GM18508 (cell line): Measurements from ENCODE around the gene TECR.
"Not testable (repeated sequence)": the region's sequence is repeated elsewhere in the genome, so short reads cannot be mapped to it uniquely, and the experiment has no call there.

ENCODE experiments used
- ATAC-seq: cut with Tn5 transposase; IDR thresholded peaks from one replicate; pipeline ENCODE4 v1.9.1; 2021; ENCODE audit warnings: moderate number of reproducible peaks; ENCODE audit not compliant: insufficient read depth, unreplicated experiment

Gene TECR, protein sequence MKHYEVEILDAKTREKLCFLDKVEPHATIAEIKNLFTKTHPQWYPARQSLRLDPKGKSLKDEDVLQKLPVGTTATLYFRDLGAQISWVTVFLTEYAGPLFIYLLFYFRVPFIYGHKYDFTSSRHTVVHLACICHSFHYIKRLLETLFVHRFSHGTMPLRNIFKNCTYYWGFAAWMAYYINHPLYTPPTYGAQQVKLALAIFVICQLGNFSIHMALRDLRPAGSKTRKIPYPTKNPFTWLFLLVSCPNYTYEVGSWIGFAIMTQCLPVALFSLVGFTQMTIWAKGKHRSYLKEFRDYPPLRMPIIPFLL

DNA sequence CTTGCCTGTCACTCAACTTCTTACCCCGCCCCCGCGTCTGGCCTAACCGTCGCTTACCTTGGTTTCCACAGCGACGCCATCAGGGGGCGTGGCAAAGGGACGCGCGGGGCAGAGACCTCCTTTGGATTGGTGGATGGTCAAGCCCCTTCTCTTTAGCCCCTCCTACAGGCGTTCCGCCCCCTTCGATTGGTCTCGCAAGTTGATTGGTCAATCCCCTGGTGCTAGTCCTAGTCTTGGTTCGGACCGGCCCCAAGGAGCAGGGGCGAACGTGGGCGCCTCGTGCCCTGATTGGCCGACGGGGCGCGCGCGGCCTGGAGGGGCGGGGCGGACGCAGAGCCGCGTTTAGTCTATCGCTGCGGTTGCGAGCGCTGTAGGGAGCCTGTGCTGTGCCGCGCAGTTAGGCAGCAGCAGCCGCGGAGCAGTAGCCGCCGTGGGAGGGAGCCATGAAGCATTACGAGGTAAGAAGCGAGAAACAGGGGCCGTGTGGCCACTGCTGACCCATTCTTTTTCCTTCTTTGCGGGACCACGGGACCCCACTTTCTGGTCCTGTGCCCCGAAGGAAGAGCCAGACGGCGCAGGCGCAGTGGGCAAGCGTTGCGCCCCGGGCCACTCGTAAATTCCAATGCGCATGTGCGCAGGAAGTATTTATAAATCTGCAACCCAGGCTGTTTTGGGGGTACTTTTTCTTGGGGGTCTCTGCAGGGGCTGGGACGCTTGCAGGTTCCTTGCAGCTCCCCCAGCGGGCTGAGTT lies at the start of gene TECR:
Gene TECR (plus strand): TSS at position 341 of the 751 bp plus-strand sequence. CDS start 103 bp downstream, at position 444.
- ATAC-seq: peak; percentile 82

DNA sequence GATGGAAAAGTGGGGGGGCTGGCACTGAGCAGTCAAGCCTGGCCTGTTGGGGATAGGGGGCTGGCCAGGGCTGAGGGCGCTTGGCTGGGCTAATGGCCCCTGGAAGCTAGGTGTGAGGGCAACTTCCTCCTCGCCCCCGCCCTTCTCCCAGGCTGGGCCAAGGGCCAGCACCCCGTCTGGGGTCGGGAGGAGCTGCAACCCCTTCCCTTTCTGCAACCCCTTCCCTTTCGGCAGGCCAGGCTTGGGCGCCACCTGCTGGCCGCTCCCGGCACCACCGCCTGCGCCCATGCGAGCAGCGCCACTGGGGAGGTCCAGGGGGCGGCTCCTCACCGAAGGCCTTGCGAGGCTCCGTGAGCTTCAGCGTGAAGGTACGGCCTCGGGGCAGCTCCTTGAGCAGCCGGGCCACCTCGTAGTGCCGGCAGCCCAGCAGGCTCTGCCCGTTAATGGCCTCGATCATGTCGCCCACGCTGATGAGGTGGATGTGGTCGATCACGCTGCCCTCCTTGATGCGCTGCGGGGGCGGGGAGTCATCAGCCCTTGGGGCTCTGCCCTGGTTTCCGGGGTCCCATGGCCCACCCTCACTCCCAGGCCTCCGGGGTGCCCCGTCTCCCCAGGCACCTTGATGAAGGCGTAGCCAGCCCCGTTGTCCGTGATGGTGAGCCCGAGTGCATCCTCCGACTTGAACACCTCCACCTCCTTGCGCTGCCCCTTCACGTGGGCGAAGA lies 49.3 kb upstream of the TECR start:
- ATAC-seq: no peak

GRCh38 chr19:14480700-14481079 lies 48.7 kb upstream of the TECR start:
- no peak for ATAC-seq

DNA sequence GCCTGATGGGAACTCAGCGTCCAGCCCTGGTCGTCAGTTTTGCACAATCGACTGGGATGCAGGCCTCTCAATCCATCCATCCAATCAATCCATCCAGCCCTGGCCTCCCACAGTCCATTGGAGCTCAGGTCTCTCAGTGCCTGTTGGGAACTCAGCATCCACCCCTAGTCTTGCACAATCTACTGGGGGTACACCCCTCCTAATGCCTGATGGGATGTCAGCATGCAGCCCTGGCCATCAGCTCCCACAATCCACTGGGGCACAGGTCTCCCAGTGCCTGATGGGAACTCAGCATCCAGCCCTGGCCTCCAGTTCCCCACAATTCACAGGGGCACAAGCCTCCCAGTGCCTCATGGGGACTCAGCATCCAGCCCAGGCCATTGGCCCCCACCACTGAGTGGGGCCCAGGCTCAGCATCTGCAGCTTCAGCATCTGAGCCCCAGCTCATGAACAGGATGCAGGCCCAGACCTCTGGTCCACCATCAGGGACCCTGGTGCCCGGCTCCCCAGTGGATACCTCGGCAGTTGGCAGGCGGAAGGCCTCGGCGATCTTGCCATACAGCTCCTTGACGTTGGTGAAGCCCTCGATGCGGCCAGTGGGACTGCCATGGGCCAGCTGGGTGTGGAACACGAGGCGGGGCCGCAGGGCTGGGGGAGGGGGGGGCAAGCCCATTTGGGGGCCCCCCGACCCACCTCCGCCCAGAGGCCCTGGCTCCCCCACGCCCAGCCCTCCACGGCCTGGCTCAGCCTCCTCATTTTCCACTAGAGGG lies 47.0 kb upstream of the TECR start:
- no peak for ATAC-seq

DNA sequence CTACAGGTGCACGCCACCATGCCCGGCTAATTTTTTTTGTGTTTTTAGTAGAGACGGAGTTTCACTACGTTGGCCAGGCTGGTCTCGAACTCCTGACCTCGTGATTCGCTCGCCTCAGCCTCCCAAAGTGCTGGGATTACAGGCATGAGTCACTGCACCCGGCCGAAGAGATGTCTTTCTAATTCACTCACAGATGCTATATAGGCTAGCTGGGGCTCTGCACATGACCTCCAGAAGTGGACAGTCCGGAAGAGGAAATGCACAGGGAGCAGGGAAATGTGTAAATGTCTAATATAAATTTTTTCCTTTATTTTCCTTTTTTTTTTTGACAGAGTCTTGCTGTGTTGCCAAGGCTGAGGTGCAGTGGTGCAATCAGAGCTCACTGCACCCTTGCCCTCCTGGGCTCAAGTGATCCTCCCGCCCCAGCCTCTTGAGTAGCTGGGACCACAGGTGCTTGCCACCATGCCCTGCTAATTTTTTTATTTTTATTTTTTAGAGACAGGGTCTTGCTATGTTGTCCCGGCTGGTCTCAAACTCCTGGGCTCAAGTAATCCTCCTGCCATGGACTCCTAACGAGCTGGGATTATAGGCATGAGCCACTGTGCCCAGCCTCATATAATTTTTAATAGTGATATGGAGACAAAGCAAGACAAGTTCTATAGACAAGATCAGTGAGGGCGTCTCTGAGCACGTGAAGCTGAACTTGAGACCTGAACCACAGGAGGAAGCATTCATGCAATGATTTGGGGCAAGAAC lies 41.8 kb upstream of the TECR start:
- no peak for ATAC-seq

GRCh38 chr19:14492756-14493337 lies 36.5 kb upstream of the TECR start:
- no peak for ATAC-seq

GRCh38 chr19:14494411-14494810 lies 35.0 kb upstream of the TECR start:
- ATAC-seq: no peak

- ATAC-seq: no peak
These were observed 34.3 kb upstream of the TECR start for GRCh38 chr19:14494910-14495671.

GRCh38 chr19:14495672-14496028 lies 33.7 kb upstream of the TECR start:
- ATAC-seq: no peak

DNA sequence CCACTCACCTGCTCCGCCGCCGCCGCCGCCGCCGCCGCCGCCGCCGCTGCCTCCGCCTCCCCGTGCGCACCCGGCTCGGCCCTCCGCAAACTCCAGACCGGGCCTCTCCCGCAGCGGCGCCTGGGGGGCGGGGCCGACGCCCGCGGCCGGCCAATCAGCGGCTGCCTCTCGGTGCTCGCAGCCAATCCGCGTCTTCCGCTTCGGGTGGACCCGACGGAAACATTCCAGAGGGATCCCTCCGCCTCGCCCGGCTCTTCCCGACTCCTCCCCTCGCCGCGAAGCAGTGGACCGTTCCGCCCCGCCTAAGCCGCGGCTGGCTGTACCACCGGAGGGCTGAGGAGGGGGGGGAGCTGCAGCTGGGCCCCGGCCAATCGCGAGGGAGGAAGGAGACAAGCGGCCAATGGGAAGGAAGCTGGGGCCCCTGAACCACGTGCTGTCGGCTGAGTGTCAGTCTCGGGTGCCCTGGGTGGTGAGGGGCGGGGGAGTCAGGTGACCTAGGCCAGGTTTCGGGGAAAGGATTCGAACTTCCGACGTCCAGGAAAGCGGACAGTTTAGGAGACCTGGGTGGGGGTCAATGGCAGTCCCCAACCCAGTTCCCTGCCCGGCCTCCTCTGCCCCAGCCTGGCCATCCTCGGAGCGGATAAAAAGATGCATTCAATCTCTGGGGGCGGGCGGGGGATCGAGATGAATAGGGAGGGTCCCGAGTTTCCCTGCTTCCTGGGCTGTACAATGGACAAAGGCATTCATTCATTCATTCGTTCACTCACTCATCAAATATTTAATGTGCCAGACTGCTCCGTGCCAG lies 33.2 kb upstream of the TECR start, which contains the start of gene GIPC1:
Gene GIPC1 (minus strand): TSS at position 99 of the 805 bp plus-strand sequence. CDS start 13,151 bp downstream, outside the sequence.
- no peak for ATAC-seq

DNA sequence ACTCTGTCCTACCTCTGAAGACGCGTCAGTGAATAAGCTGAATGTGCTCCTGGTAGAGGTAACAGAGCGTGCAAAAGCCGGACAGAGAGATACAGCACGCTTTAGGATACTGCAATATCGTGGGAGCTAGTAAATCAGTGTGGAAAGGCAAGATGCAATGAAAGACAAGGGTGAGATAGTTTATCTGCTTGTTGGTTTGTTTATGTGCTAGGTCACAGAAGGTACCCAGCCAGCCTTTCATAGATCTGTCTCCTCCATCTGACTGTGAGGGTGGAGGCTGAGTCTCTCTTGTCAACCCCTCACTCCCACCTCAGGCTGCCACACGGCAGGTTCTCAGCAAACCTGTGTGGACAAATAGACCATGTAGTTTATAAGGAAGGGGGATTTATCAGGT lies 32.6 kb upstream of the TECR start:
- no peak for ATAC-seq

DNA sequence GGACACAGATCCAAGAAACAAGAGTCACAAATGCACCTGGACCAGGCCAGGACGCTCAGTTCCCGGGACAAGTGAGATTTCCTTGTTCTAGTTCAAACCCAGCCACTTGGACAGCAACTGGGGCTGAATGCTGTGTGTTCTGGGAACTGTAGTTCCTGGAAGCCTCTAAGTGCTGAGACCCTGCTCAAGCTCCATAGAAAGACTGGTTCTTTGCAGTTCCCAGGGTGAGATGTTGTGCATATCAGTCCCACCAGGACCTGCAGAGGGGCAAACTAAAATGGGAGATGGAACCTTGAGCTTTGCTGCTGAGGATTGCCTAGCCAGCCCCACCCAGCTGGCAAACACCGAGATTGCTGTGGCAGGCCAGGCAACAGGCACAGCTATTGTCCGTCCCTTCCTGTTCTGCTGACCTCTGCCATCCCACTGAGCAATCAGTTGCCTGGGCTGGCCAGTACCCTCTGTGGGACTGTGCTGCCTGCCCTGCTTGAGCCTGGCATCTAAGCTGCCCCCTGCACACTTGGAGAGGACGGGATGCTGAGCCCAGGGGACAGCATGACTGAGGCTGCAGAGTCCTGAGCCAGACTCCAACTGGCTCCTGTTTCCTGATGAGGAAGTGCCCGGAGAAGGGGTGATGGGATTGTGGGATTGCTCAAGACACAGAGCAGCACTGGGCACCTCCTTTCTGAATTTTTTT lies 32.0 kb upstream of the TECR start:
- no peak for ATAC-seq

DNA sequence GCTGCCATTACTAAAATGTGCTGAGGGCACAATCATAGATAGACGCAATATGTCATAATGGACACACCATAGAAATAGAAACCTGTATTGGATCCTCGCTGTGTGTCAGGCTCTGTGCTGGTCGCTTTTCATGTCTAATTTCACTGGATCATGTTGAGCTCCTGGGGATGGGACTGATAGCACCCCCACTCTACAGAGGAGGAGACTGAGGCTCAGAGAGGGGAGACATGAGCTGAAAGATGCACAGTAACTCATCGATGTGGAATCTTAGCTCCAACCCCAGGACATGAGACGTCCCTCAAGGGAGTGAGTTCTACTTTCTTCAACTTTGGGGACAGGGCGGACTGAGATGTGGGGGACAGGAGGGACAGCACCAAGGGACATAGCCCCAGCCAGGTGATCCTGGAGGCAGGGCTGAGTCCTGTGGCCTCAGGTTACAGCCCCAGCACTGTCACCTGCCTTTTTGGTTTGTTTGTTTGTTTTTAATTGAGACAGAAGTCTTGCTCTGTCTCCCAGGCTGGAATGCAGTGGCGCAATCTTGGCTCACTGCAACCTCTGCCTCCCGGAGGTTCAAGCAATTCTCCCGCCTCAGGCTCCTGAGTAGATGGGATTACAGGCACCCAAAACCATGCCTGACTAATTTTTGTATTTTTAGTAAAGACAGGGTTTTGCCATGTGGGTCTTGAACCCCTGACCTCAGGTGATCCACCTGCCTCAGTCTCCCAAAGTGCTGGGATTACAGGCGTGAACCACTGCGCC lies 26.9 kb upstream of the TECR start:
- no peak for ATAC-seq

GRCh38 chr19:14503285-14503684 lies 26.1 kb upstream of the TECR start:
- no peak for ATAC-seq

DNA sequence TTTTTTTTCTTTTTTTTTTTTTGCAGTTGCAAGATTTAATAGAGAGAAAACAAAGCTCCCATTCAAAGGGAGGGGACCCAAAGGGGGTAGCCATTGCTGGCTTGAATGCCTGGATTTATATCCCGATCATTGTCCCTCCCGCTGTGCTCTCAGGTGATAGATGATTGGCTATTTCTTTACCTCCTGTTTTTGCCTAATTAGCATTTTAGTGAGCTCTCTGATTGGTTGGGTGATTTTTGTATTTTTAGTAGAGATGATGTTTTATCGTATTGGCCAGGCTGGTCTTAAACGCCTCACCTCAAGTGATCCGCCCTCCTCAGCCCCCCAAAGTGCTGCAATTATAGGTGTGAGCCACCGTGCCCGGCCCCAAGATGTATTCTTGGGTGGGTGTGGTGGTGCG lies 24.8 kb upstream of the TECR start:
- ATAC-seq: not testable (repeated sequence)

GRCh38 chr19:14505488-14506239 lies 23.7 kb upstream of the TECR start:
- ATAC-seq: no peak
